GM23338 (cell line): ENCODE measurements around the gene TTC28. TPM values are rescaled to one million over a fixed set of nuclear protein-coding genes. Genes with fewer than 3 reads are reported as not detected.

Experiments used
- ATAC-seq: fragments of 200-7000 bp; cut with Tn5 transposase; 3 replicates; pipeline ENCODE4 v1.9.1; 2020
- DNase-seq: peaks from one replicate; pipeline ENCODE4 v3.0.0-alpha.2; 2015; ENCODE audit warnings: low spot score
- H2AFZ ChIP-seq: fragments of 200-600 bp; sonication (generic); 2 replicates; pipeline ENCODE4 v1.8.0; 2016; ENCODE audit warnings: antibody characterized with exemption, mild to moderate bottlenecking, moderate library complexity
- H3F3A ChIP-seq: fragments of 200-600 bp; sonication (generic); replicated peaks from 2 replicates; pipeline ENCODE4 v1.8.0; 2017; ENCODE audit warnings: antibody characterized with exemption, mixed run types, low read depth
- H3K27ac ChIP-seq: fragments of 200-600 bp; sonication (generic); 2 replicates; pipeline ENCODE4 v1.6.1; 2016; ENCODE audit warnings: low read depth
- H3K27me3 ChIP-seq: fragments of 200-600 bp; sonication (generic); 2 replicates; pipeline ENCODE4 v1.8.0; 2016; ENCODE audit warnings: mild to moderate bottlenecking, mixed run types, moderate library complexity; ENCODE audit not compliant: insufficient read depth
- H3K36me3 ChIP-seq: fragments of 200-600 bp; sonication (generic); 2 replicates; pipeline ENCODE4 v1.8.0; 2016; ENCODE audit warnings: mild to moderate bottlenecking; ENCODE audit not compliant: insufficient read depth
- H3K4me1 ChIP-seq: fragments of 200-600 bp; sonication (generic); 2 replicates; pipeline ENCODE4 v1.8.0; 2016; ENCODE audit warnings: mild to moderate bottlenecking, moderate library complexity; ENCODE audit not compliant: insufficient read depth
- H3K4me2 ChIP-seq: fragments of 200-600 bp; sonication (generic); 2 replicates; pipeline ENCODE4 v1.7.1; 2017; ENCODE audit warnings: mixed run types
- H3K4me3 ChIP-seq: fragments of 200-600 bp; sonication (generic); 2 replicates; pipeline ENCODE4 v1.6.1; 2016; ENCODE audit warnings: mixed run types
- H3K79me2 ChIP-seq: fragments of 200-600 bp; sonication (generic); replicated peaks from 2 replicates; pipeline ENCODE4 v1.8.0; 2017; ENCODE audit warnings: mild to moderate bottlenecking; ENCODE audit not compliant: insufficient read depth
- H3K9me2 ChIP-seq: fragments of 200-600 bp; sonication (generic); 2 replicates; pipeline ENCODE4 v1.8.0; 2017; ENCODE audit not compliant: insufficient read depth
- H4K20me1 ChIP-seq: fragments of 200-600 bp; sonication (generic); replicated peaks from 2 replicates; pipeline ENCODE4 v1.8.0; 2017; ENCODE audit warnings: mild to moderate bottlenecking; ENCODE audit not compliant: insufficient read depth
- H3K27ac Mint-ChIP-seq: 2 replicates; pipeline ENCODE4 v1.8.0; 2020; ENCODE audit warnings: inconsistent platforms, mild to moderate bottlenecking, moderate library complexity, mixed read lengths
- H3K27me3 Mint-ChIP-seq: 3 replicates; pipeline ENCODE4 v1.8.0; 2022; ENCODE audit warnings: low read depth, mild to moderate bottlenecking, moderate library complexity, mixed read lengths, inconsistent platforms; ENCODE audit not compliant: insufficient read depth, poor library complexity
- H3K36me3 Mint-ChIP-seq: 3 replicates; pipeline ENCODE4 v1.8.0; 2021; ENCODE audit warnings: low read depth, mild to moderate bottlenecking, inconsistent platforms, moderate library complexity, mixed read lengths
- H3K4me1 Mint-ChIP-seq: 3 replicates; pipeline ENCODE4 v1.8.0; 2020; ENCODE audit warnings: mild to moderate bottlenecking, inconsistent platforms, mixed read lengths
- H3K4me3 Mint-ChIP-seq: 3 replicates; pipeline ENCODE4 v1.8.0; 2021; ENCODE audit warnings: moderate library complexity, mild to moderate bottlenecking, inconsistent platforms, mixed read lengths
- H3K9me3 Mint-ChIP-seq: 3 replicates; pipeline ENCODE4 v1.8.0; 2020; ENCODE audit warnings: moderate library complexity, mild to moderate bottlenecking, inconsistent platforms, mixed read lengths
- CREB1 ChIP-seq: fragments of 250-450 bp; sonication (Bioruptor Pico); IDR thresholded peaks from 2 replicates; pipeline ENCODE4 v1.5.0; 2020; ENCODE audit warnings: low read depth, mild to moderate bottlenecking, moderate library complexity
- CTCF ChIP-seq, 2 experiments: fragments of 200-600 bp in 1 of 2; sonication (generic) in 1 of 2; conservative IDR thresholded peaks; 2 replicates each; pipeline versions ENCODE4 v1.5.1 to v1.6.1; 2016 to 2017; ENCODE audit warnings: antibody characterized with exemption in 2 of 2, low read depth in 2 of 2, mild to moderate bottlenecking in 2 of 2, moderate library complexity in 1 of 2
- ETS1 ChIP-seq: IDR thresholded peaks from 2 replicates; pipeline ENCODE4 v1.6.1; 2016; ENCODE audit warnings: antibody characterized with exemption
- EZH2 ChIP-seq: fragments of 200-600 bp; sonication (generic); IDR thresholded peaks from one replicate; pipeline ENCODE4 v1.8.0; 2017; ENCODE audit warnings: antibody characterized with exemption, mild to moderate bottlenecking, low read depth; ENCODE audit not compliant: unreplicated experiment
- EZH2phosphoT487 ChIP-seq: fragments of 200-600 bp; sonication (generic); IDR thresholded peaks from one replicate; pipeline ENCODE4 v1.8.1; 2018; ENCODE audit warnings: antibody characterized with exemption; ENCODE audit not compliant: unreplicated experiment
- JUNB ChIP-seq: IDR thresholded peaks from one replicate; pipeline ENCODE4 v1.6.1; 2016; ENCODE audit warnings: antibody characterized with exemption; ENCODE audit not compliant: unreplicated experiment
- NANOG ChIP-seq: IDR thresholded peaks from 2 replicates; pipeline ENCODE4 v1.6.1; 2016; ENCODE audit warnings: antibody characterized with exemption, borderline replicate concordance
- POLR2AphosphoS5 ChIP-seq: IDR thresholded peaks from 2 replicates; pipeline ENCODE4 v1.6.1; 2016; ENCODE audit warnings: antibody characterized with exemption, low read depth
- REST ChIP-seq: IDR thresholded peaks from one replicate; pipeline ENCODE4 v1.6.1; 2018; ENCODE audit warnings: antibody characterized with exemption; ENCODE audit not compliant: unreplicated experiment
- STAT1 ChIP-seq: IDR thresholded peaks from one replicate; pipeline ENCODE4 v1.6.1; 2016; ENCODE audit warnings: antibody characterized with exemption; ENCODE audit not compliant: unreplicated experiment
- ZNF114 ChIP-seq: fragments of 250-450 bp; sonication (Bioruptor Pico); IDR thresholded peaks from 2 replicates; pipeline ENCODE4 v1.5.0; 2020; ENCODE audit warnings: mild to moderate bottlenecking, moderate library complexity
- ZNF331 ChIP-seq: fragments of 250-450 bp; sonication (Bioruptor Pico); IDR thresholded peaks from 2 replicates; pipeline ENCODE4 v1.5.0; 2020; ENCODE audit warnings: low read depth, mild to moderate bottlenecking, moderate library complexity
- ZNF462 ChIP-seq: fragments of 250-450 bp; sonication (Bioruptor Pico); IDR thresholded peaks from 2 replicates; pipeline ENCODE4 v1.5.0; 2020; ENCODE audit warnings: mild to moderate bottlenecking, moderate library complexity
- polyA plus RNA-seq: library from polyadenylated mRNA; unstranded; fragments of >200 nt; fragmentation: Nextera tagmentation; extraction: Ambion mirVana; gene quantifications from 2 replicates; pipeline ENCODE4 v1.2.1, GENCODE V29; 2016
- total RNA-seq: library from RNA; depleted of rRNA; stranded (reverse); fragments of >200 nt; shearing (Covaris generic); gene quantifications from 2 replicates; pipeline ENCODE4 v1.2.3, GENCODE V29; 2014

TTC28 gene
- total and polyA plus RNA-seq, 2 experiments from 2014 or later = 4.5 to 16.1 TPM

GRCh38 chr22:28406246-28406645 is 273.4 kb downstream of the TTC28 start:
- TF ChIP-seq CREB1 (CRISPR knock-in tag) = no peak
- no peak for TF ChIP-seq EZH2
- TF ChIP-seq ETS1 = no peak
- TF ChIP-seq EZH2phosphoT487 = no peak
- no peak for TF ChIP-seq ZNF462
- no peak for TF ChIP-seq REST
- no peak for TF ChIP-seq NANOG
- TF ChIP-seq ZNF114 = no peak
- no peak for TF ChIP-seq STAT1
- no peak for TF ChIP-seq CTCF (conservative IDR thresholded peaks at IDR 0.05; ENCODE audit: low read depth in 2 of 2)
- TF ChIP-seq POLR2AphosphoS5 = no peak
- no peak for TF ChIP-seq JUNB
- TF ChIP-seq ZNF331 (CRISPR knock-in tag) = no peak
- Histone ChIP-seq H3K4me3 (no peak overlapping the region), H3K9me2 (no peaks in the 10 kb centered on the region), H3K36me3 (no peaks in the 10 kb centered on the region), H3K79me2 (no peaks in the 10 kb centered on the region), H2AFZ (no peak overlapping the region), H3K4me2 (no peak overlapping the region), H4K20me1 (no peaks in the 10 kb centered on the region), H3F3A (no peaks in the 10 kb centered on the region), H3K4me1 (no peaks in the 10 kb centered on the region), H3K27me3 (no peaks in the 10 kb centered on the region), H3K27ac (no peak overlapping the region)
- Mint-ChIP-seq H3K36me3 (peaks cover 3% of the 10 kb centered on the region; the same call in 2 of the 3 replicates), H3K27ac (no peak overlapping the region), H3K9me3 (peaks cover 3% of the 10 kb centered on the region; the same call in 2 of the 3 replicates), H3K4me3 (no peak overlapping the region), H3K27me3 (no peaks in the 10 kb centered on the region), H3K4me1 (peaks cover 4% of the 10 kb centered on the region; the same call in 2 of the 3 replicates)
- ATAC-seq (no peak), DNase-seq (no peak)
